Lower leg skin (tissue), 4 donors: ENCODE data around the gene NTM. TPM values are rescaled to one million over a fixed set of nuclear protein-coding genes. Genes with fewer than 3 reads are reported as not detected.

Experiments used
- DNase-seq, 2 donors: peaks; one replicate each; pipeline ENCODE4 v3.0.0-alpha.2; 2019; ENCODE audit warnings: low spot score in 2 of 2
- H3K4me3 ChIP-seq: fragments of 200-600 bp; sonication (generic); 2 replicates; pipeline ENCODE4 v1.5.1; 2017; ENCODE audit warnings: mild to moderate bottlenecking, low read depth; ENCODE audit not compliant: poor library complexity, severe bottlenecking
- POLR2A ChIP-seq, 2 donors: fragments of 450-650 bp; IDR thresholded peaks; one replicate each; pipeline ENCODE4 v1.6.1; 2016 to 2017; ENCODE audit warnings: antibody characterized with exemption in 2 of 2, mild to moderate bottlenecking in 1 of 2, moderate library complexity in 1 of 2
- WGBS, 2 donors: methylation state at CpG; one replicate each; pipeline ENCODE4 v1.1.5; 2018; 5-methylcytosine and 5-hydroxymethylcytosine counted together
- intact Hi-C: fragments of 100-400 bp; cut with DNase I; formaldehyde crosslinking; loops from one replicate; pipeline ENCODE4 v1.15.0; 2023; ENCODE audit warnings: low total_unique reads
- total RNA-seq, 4 donors: library from RNA; depleted of rRNA; stranded (reverse); fragments of >200 nt; gene quantifications; one replicate each; pipeline ENCODE4 v1.1.0, GENCODE V29; 2016
- TF ChIP-seq, protein P1 (sequence below), 3 donors: fragments of 450-650 bp; IDR thresholded peaks; one replicate each; pipeline ENCODE4 v1.5.1; 2016; ENCODE audit warnings: antibody characterized with exemption in 3 of 3, mild to moderate bottlenecking in 3 of 3, moderate library complexity in 2 of 3

NTM gene
- total RNA-seq, 4 donors from 2014 or later, result 2.8 to 5.7 (median 4.9) TPM

DNA sequence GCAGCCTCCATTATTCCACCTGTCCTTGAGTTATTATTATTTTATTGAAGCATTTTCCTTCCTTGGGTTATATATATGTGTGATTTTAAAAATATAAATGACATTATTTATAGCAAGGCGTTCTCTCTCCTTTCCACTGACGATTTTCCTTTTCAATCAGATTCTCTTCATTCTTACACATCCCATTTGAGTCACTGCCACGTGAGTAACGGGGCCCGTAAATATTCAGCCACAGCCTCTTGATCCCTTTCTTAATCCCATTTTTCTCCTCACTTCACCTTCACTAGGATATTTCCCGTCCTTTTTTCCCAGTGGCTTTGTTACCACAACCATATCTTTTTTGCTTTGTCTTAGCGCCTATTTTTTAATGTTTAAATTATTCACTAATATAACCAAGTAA is 396.2 kb downstream of the NTM start:
- H3K4me3 ChIP-seq, result no peak overlapping the region
- no peak for DNase-seq
- WGBS, 2 donors, result 77 to 81% methylated on average over 7 of the region's 7 CpGs
- intact Hi-C loops, result no loop called here
- TF ChIP-seq, protein P1, sequence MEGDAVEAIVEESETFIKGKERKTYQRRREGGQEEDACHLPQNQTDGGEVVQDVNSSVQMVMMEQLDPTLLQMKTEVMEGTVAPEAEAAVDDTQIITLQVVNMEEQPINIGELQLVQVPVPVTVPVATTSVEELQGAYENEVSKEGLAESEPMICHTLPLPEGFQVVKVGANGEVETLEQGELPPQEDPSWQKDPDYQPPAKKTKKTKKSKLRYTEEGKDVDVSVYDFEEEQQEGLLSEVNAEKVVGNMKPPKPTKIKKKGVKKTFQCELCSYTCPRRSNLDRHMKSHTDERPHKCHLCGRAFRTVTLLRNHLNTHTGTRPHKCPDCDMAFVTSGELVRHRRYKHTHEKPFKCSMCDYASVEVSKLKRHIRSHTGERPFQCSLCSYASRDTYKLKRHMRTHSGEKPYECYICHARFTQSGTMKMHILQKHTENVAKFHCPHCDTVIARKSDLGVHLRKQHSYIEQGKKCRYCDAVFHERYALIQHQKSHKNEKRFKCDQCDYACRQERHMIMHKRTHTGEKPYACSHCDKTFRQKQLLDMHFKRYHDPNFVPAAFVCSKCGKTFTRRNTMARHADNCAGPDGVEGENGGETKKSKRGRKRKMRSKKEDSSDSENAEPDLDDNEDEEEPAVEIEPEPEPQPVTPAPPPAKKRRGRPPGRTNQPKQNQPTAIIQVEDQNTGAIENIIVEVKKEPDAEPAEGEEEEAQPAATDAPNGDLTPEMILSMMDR (IDR thresholded peaks at IDR 0.05), result no peak
- TF ChIP-seq POLR2A (IDR thresholded peaks at IDR 0.05), result no peak

- TF ChIP-seq, protein P1 (IDR thresholded peaks at IDR 0.05), result no peak
- no peak for TF ChIP-seq POLR2A (IDR thresholded peaks at IDR 0.05)
- no peak overlapping the region for H3K4me3 ChIP-seq
- intact Hi-C loops, result no loop called here
- DNase-seq, result no peak
- WGBS, 2 donors, result 77 to 80% methylated on average over 4 of the region's 4 CpGs
These were observed 397.0 kb downstream of the NTM start for GRCh38 chr11:131767421-131767820.

DNA sequence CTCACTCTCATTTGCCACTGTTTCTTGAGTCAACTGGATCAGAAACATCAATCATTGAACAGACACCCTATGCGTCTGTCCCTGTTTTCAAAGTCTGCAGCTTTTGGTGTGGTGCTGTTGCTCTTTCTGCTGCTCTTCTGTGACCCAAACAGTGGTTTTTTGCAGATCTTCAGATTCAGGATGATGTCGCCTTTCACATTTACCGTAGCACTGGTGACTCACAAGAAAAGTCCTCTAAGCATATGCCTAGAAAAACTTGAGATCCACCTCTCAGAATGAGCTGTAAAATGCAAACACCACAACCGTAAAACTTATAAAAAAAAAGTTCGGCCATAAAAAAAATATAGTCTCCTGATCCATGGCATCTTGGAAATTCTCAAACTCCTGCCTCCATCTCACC is 400.4 kb downstream of the NTM start:
- H3K4me3 ChIP-seq, result no peak overlapping the region
- DNase-seq, result no peak
- intact Hi-C loops, result no loop called here
- TF ChIP-seq POLR2A (IDR thresholded peaks at IDR 0.05), result no peak
- TF ChIP-seq, protein P1 (IDR thresholded peaks at IDR 0.05), result no peak
- WGBS, 2 donors, result 79 to 83% methylated on average over 5 of the region's 5 CpGs

DNA sequence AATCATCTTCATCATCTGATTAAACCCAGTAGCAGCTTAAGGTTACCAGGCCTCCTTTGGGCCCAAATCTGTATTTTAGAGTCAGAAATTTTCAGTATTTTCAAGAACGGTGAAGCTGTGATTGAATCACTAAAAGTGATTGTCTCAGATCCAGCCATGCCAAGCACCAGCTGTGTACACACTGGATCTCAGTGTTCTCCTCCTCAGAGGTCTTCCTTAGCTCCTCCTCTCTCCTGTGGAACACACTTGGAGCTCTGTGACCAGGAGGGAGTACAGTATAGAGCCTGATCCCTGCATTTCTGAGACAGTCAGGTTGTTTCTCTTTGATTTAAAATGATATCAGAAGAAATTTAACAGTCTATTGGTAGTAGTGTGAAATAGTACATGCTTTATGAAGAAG is 401.1 kb downstream of the NTM start:
- WGBS, 2 donors, result 59 to 74% methylated on average over 1 of the region's 1 CpG
- TF ChIP-seq POLR2A (IDR thresholded peaks at IDR 0.05), result no peak
- TF ChIP-seq, protein P1 (IDR thresholded peaks at IDR 0.05), result no peak
- no peak for DNase-seq
- no peak overlapping the region for H3K4me3 ChIP-seq
- intact Hi-C loops, result no loop called here

DNA sequence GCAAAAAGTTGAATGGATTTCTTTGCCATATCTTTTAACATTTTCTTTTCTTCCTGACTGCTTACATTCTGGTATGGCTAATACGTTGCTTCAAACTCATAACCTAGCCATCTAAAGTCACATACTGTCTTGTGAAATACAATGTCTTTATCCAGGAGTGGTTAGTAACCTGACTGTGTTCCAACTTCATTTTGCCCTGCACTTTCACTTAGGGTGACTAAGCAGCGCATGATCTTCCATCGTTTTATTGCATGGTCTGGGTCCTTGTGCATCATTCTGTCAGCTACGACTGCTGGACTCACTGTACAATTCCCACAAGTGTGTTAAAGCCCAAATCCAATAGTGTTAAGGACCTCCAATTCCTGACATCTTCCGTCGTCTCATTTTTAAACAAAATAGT is 403.2 kb downstream of the NTM start:
- TF ChIP-seq, protein P1 (IDR thresholded peaks at IDR 0.05), result no peak
- no peak for TF ChIP-seq POLR2A (IDR thresholded peaks at IDR 0.05)
- DNase-seq, result no peak
- H3K4me3 ChIP-seq, result no peak overlapping the region
- 90 to 93% methylated on average over 6 of the region's 6 CpGs for WGBS, 2 donors
- intact Hi-C loops, result no loop called here

- no peak overlapping the region for H3K4me3 ChIP-seq
- no peak for DNase-seq
- intact Hi-C loops, result no loop called here
- no peak for TF ChIP-seq POLR2A (IDR thresholded peaks at IDR 0.05)
- TF ChIP-seq, protein P1 (IDR thresholded peaks at IDR 0.05), result no peak
- WGBS, 2 donors, result 66 to 78% methylated on average over 3 of the region's 3 CpGs
These were observed 405.8 kb downstream of the NTM start for GRCh38 chr11:131776211-131776610.
